CD4-positive, CD25-positive, alpha-beta regulatory T cell (primary cell): ENCODE results near the gene RPP30. TPM values are rescaled to one million over a fixed set of nuclear protein-coding genes. Genes with fewer than 3 reads are reported as not detected.
"Not testable (repeated sequence)": the region's sequence is repeated elsewhere in the genome, so short reads cannot be mapped to it uniquely, and the experiment has no call there.

Source experiments
- ATAC-seq, 2 donors: fragments of 150-1000 bp; cut with Tn5 transposase; one replicate each; pipeline ENCODE4 v1.10.0; 2021; ENCODE audit warnings: low read depth in 2 of 2, moderate number of reproducible peaks in 2 of 2, moderate library complexity in 1 of 2
- DNase-seq, 3 donors: peaks; one replicate each; pipeline versions ENCODE4 v3.0.0 to v3.0.0-alpha.2; 2012 to 2022; ENCODE audit warnings: mixed read lengths in 1 of 3
- H3K27ac ChIP-seq: one replicate; pipeline ENCODE4 v1.7.0; 2013; ENCODE audit warnings: mild to moderate bottlenecking, low read length; ENCODE audit not compliant: insufficient read depth, poor library complexity, severe bottlenecking
- H3K27me3 ChIP-seq: one replicate; pipeline ENCODE4 v1.7.0; 2013; ENCODE audit warnings: low read length; ENCODE audit not compliant: control insufficient read depth, insufficient read depth
- H3K36me3 ChIP-seq: one replicate; pipeline ENCODE4 v1.7.0; 2013; ENCODE audit warnings: mild to moderate bottlenecking, low read length, moderate library complexity; ENCODE audit not compliant: control insufficient read depth, insufficient read depth
- H3K4me1 ChIP-seq: 2 replicates; pipeline ENCODE4 v1.7.0; 2013; ENCODE audit warnings: mild to moderate bottlenecking, low read length; ENCODE audit not compliant: insufficient read depth, control insufficient read depth, poor library complexity, severe bottlenecking
- H3K4me3 ChIP-seq: one replicate; pipeline ENCODE4 v1.7.0; 2013; ENCODE audit warnings: low read depth, mild to moderate bottlenecking, low read length, moderate library complexity
- H3K9me3 ChIP-seq, 2 experiments: 1 replicate in 1 of 2; 2 replicates in 1 of 2; pipeline ENCODE4 v1.7.0; 2013; ENCODE audit warnings: low read length in 2 of 2, mild to moderate bottlenecking in 1 of 2, moderate library complexity in 1 of 2; ENCODE audit not compliant: control insufficient read depth in 2 of 2
- H3K27ac Mint-ChIP-seq, 3 donors: one replicate each; pipeline ENCODE4 v1.8.0; 2020 to 2022; ENCODE audit warnings: mild to moderate bottlenecking in 3 of 3, mixed read lengths in 3 of 3, moderate library complexity in 2 of 3
- H3K27me3 Mint-ChIP-seq: one replicate; pipeline ENCODE4 v1.8.0; 2022; ENCODE audit warnings: mild to moderate bottlenecking, mixed read lengths
- H3K36me3 Mint-ChIP-seq: one replicate; pipeline ENCODE4 v1.8.0; 2020; ENCODE audit warnings: mixed read lengths
- H3K4me1 Mint-ChIP-seq, 4 donors: one replicate each; pipeline ENCODE4 v1.8.0; 2020 to 2022; ENCODE audit warnings: mixed read lengths in 4 of 4, mild to moderate bottlenecking in 1 of 4
- H3K4me3 Mint-ChIP-seq, 4 donors: one replicate each; pipeline ENCODE4 v1.8.0; 2020 to 2022; ENCODE audit warnings: mild to moderate bottlenecking in 4 of 4, mixed read lengths in 4 of 4, moderate library complexity in 3 of 4
- H3K9me3 Mint-ChIP-seq, 7 donors: one replicate each; pipeline ENCODE4 v1.8.0; 2020 to 2022; ENCODE audit warnings: mixed read lengths in 7 of 7, mild to moderate bottlenecking in 3 of 7, moderate library complexity in 2 of 7
- polyA plus RNA-seq, 4 donors: library from polyadenylated mRNA; unstranded; fragments of 300-500 nt; fragmentation: Illumina TruSeq; gene quantifications; one replicate each; pipeline ENCODE4 v1.2.3, GENCODE V29; 2021
- total RNA-seq: library from RNA; stranded (reverse); gene quantifications from one replicate; pipeline ENCODE4 v1.2.3, GENCODE V29; 2022

Gene RPP30
- total and polyA plus RNA-seq, 5 donors from 2014 or later, result 27.3 to 54.7 (median 53.5) TPM

DNA sequence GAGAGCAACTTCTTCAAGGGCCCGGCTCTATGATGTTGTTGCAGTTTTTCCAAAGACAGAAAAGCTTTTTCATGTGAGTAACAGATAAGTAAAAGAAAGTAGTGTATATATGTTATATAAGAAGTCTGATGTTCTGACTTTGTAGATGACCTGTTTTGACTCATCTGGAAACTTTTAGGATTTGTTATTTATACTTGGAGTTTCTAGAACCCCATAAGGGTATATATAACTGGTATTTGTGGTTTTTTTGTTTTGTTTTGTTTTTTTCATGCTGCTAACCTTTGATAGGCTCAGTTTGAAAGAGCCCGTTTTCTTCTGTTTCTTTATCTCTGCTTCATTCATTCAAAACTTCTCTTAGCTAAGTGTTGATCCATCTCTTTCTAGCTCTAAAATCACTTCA, 7.3 kb downstream of the RPP30 start:
- Mint-ChIP-seq H3K27ac (no peak overlapping the region), H3K36me3 (peaks cover 29% of the 10 kb centered on the region), H3K27me3 (no peaks in the 10 kb centered on the region), H3K4me1 (peaks cover 7 to 23% (median 13%) of the 10 kb centered on the region in 4 donors), H3K9me3 (no peaks in the 10 kb centered on the region), H3K4me3 (peak overlapping the region in 1 of 4 donors; percentile 26)
- no peak for DNase-seq
- no peak for ATAC-seq
- Histone ChIP-seq H3K4me1 (no peaks in the 10 kb centered on the region), H3K27me3 (no peaks in the 10 kb centered on the region), H3K36me3 (peaks cover 50% of the 10 kb centered on the region), H3K27ac (no peak overlapping the region), H3K4me3 (no peak overlapping the region), H3K9me3 (no peaks in the 10 kb centered on the region)

DNA sequence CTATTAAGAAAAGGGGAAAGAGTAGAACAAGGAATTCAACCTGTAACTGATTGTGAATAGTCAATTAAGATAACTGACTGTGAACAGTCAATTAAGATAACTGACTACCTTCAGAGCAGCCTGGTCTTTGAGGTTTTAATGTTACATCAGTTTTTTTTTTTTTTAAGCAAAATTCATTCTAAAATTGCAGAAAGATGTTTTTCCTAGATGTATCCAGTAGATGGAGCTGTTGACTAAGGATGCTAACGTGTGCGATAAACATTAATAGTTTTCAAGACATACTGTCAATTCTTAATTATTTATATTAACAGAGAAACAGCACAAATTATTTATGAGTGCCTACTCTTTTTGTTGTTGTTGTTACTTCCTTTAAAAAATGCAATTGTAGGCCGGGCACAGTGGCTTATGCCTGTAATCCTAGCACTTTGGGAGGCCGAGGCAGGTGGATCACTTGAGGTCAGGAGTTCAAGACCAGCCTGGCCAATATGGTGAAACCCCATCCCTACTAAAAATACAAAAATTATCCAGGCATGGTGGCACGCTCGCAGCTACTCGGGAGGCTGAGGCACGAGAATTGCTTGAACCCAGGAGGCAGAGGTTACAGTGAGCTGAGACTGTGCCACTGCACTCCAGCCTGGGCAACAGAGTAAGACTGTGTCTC, 8.4 kb downstream of the RPP30 start:
- not testable (repeated sequence) for H3K4me3 ChIP-seq, H3K4me3 Mint-ChIP-seq, H3K27me3 Mint-ChIP-seq, H3K4me1 ChIP-seq, H3K9me3 ChIP-seq, H3K27me3 ChIP-seq, H3K27ac ChIP-seq, H3K27ac Mint-ChIP-seq, H3K9me3 Mint-ChIP-seq
- DNase-seq, result peak in 2 of 3 donors; percentile 53 to 68
- peak; percentile 45 to 56 for ATAC-seq
- Mint-ChIP-seq H3K36me3 (peaks cover 29% of the 10 kb centered on the region), H3K4me1 (peaks cover 4 to 27% (median 13%) of the 10 kb centered on the region in 4 donors)
- H3K36me3 ChIP-seq, result peaks cover 58% of the 10 kb centered on the region

DNA sequence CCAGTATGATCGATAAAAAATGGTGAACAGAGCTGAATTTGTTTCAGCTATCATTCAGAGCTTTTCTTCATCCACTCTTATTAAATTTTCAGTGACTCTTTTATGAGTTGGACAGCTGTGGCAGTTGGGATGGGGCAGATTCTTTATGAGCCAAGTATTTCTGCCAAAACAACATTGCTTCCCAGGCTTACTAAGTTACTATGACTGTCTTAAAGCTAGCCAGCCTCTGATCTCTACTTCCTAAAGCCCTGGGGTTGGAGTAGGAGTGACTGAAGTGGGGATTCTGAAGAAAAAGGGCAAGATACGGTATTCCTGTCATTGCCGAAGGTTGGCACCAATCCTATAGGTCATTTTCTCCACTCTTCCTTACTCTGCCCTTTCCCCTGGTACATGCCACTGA, 12.7 kb downstream of the RPP30 start:
- no peaks in the 10 kb centered on the region for H3K9me3 ChIP-seq
- H3K4me1 ChIP-seq, result no peaks in the 10 kb centered on the region
- Mint-ChIP-seq H3K4me1 (peaks cover 2 to 37% (median 9%) of the 10 kb centered on the region in 4 donors), H3K9me3 (no peaks in the 10 kb centered on the region), H3K4me3 (no peak overlapping the region), H3K36me3 (peaks cover 40% of the 10 kb centered on the region), H3K27ac (peak overlapping the region in 1 of 3 donors; percentile 15), H3K27me3 (no peaks in the 10 kb centered on the region)
- no peak for ATAC-seq
- DNase-seq, result no peak
- peaks cover 62% of the 10 kb centered on the region for H3K36me3 ChIP-seq
- H3K27ac ChIP-seq, result no peak overlapping the region
- H3K27me3 ChIP-seq, result no peaks in the 10 kb centered on the region
- H3K4me3 ChIP-seq, result no peak overlapping the region

DNA sequence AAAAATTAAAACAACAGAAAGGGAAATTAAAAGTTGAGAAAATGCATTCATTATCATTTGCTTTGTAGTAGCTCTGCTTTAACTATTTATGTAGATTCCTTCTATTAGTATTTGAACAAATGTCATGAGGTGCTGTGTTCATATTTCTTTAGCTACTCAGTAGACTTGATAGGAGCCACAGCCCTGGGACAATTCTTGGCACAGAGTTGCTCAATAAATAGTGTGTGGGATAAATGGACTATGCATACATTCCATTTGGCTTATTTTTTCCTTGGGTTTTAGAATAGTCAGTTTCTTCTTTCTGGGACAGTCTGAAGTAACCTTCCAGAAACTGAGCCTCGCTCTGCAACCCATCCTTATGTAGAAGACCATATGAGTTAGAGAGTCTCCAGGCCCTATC, 13.4 kb downstream of the RPP30 start:
- Histone ChIP-seq H3K4me1 (no peaks in the 10 kb centered on the region), H3K27ac (no peak overlapping the region), H3K27me3 (no peaks in the 10 kb centered on the region), H3K9me3 (no peaks in the 10 kb centered on the region), H3K4me3 (no peak overlapping the region), H3K36me3 (peaks cover 66% of the 10 kb centered on the region)
- peaks cover 4 to 33% (median 6%) of the 10 kb centered on the region in 4 donors for H3K4me1 Mint-ChIP-seq
- DNase-seq (no peak), ATAC-seq (no peak)
- H3K27ac Mint-ChIP-seq, result no peak overlapping the region
- H3K9me3 Mint-ChIP-seq, result no peaks in the 10 kb centered on the region
- H3K36me3 Mint-ChIP-seq, result peaks cover 44% of the 10 kb centered on the region
- no peak overlapping the region for H3K4me3 Mint-ChIP-seq
- no peaks in the 10 kb centered on the region for H3K27me3 Mint-ChIP-seq

DNA sequence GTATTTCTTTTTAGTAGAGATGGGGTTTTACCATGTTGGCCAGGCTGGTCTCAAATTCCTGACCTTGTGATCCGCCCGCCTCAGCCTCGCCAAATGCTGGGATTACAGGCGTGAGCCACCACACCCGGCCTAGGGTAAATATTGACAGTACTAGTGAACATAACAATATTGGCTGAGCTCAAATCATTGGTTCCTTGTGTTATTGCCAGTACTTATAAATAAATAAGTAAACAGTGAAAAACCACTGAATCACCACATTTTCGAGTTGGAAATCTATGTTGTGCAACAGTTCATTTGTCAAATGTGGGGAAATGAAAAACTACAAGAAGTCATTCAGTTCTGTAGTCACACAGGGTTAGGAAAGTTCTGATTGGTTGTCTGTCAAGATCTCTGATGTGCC, 15.8 kb downstream of the RPP30 start:
- H3K27me3 ChIP-seq, result no peaks in the 10 kb centered on the region
- DNase-seq (no peak), ATAC-seq (no peak)
- H3K27ac ChIP-seq, result no peak overlapping the region
- H3K4me1 ChIP-seq, result no peaks in the 10 kb centered on the region
- peaks cover 76% of the 10 kb centered on the region for H3K36me3 ChIP-seq
- no peaks in the 10 kb centered on the region for H3K9me3 ChIP-seq
- H3K27ac Mint-ChIP-seq, result no peak overlapping the region
- H3K4me3 Mint-ChIP-seq, result no peak overlapping the region
- H3K4me1 Mint-ChIP-seq, result peaks cover 15 to 37% (median 16%) of the 10 kb centered on the region in 4 donors
- H3K36me3 Mint-ChIP-seq, result peaks cover 55% of the 10 kb centered on the region
- no peak overlapping the region for H3K4me3 ChIP-seq
- no peaks in the 10 kb centered on the region for H3K27me3 Mint-ChIP-seq
- H3K9me3 Mint-ChIP-seq, result no peaks in the 10 kb centered on the region

DNA sequence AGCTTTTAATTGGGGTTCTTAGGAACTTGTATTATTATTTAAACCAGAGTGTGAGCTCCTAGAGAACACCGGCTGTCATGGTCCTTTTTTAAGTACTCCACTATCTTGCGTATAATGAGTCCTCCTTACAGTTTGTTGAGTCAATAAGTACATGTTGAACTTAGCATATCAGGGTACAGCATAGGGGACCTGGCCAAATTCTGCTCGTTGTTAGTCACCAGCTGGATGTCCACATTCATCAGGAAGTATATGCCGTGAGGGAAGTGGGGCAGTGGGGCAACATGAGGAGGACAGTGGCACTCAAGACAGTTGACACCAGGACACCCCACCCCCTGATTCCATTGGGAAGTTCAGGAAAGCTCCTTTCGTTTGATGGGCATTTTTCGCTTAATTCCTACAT, 16.6 kb downstream of the RPP30 start:
- no peaks in the 10 kb centered on the region for H3K4me1 ChIP-seq
- H3K9me3 ChIP-seq, result no peaks in the 10 kb centered on the region
- ATAC-seq (no peak), DNase-seq (no peak)
- peak overlapping the region in 1 of 4 donors; percentile 17 for H3K4me3 Mint-ChIP-seq
- no peak overlapping the region for H3K27ac Mint-ChIP-seq
- peaks cover 16 to 35% (median 20%) of the 10 kb centered on the region in 4 donors for H3K4me1 Mint-ChIP-seq
- no peaks in the 10 kb centered on the region for H3K27me3 ChIP-seq
- H3K27ac ChIP-seq, result no peak overlapping the region
- H3K36me3 ChIP-seq, result peaks cover 79% of the 10 kb centered on the region
- H3K36me3 Mint-ChIP-seq, result peaks cover 58% of the 10 kb centered on the region
- no peak overlapping the region for H3K4me3 ChIP-seq
- no peaks in the 10 kb centered on the region for H3K9me3 Mint-ChIP-seq
- H3K27me3 Mint-ChIP-seq, result no peaks in the 10 kb centered on the region

DNA sequence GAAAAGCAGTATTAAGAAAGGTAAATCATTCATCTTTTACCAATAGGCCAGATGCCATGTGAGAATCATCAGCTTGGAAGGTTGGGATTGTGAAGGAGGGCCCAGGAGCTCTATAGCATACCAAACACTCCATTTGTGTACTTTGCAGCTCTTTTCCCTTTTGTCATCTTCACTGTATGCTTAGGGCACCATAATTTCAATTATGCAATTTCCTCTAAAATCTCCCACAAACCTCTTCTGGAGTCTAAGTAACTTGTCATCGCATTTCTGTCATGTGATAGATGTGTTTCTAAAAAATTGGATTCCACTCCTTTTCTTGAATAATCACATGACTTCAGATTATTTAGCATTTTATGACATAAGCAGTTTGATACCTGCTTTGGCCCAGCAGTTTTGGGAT, 17.9 kb downstream of the RPP30 start:
- ATAC-seq, result no peak
- no peaks in the 10 kb centered on the region for H3K9me3 Mint-ChIP-seq
- H3K27ac Mint-ChIP-seq, result no peak overlapping the region
- H3K4me1 ChIP-seq, result no peaks in the 10 kb centered on the region
- no peak overlapping the region for H3K27ac ChIP-seq
- H3K9me3 ChIP-seq, result no peaks in the 10 kb centered on the region
- no peak overlapping the region for H3K4me3 ChIP-seq
- peaks cover 14 to 33% (median 24%) of the 10 kb centered on the region in 4 donors for H3K4me1 Mint-ChIP-seq
- peaks cover 84% of the 10 kb centered on the region for H3K36me3 ChIP-seq
- no peaks in the 10 kb centered on the region for H3K27me3 Mint-ChIP-seq
- H3K4me3 Mint-ChIP-seq, result no peak overlapping the region
- H3K36me3 Mint-ChIP-seq, result peaks cover 63% of the 10 kb centered on the region
- DNase-seq, result no peak
- H3K27me3 ChIP-seq, result no peaks in the 10 kb centered on the region

DNA sequence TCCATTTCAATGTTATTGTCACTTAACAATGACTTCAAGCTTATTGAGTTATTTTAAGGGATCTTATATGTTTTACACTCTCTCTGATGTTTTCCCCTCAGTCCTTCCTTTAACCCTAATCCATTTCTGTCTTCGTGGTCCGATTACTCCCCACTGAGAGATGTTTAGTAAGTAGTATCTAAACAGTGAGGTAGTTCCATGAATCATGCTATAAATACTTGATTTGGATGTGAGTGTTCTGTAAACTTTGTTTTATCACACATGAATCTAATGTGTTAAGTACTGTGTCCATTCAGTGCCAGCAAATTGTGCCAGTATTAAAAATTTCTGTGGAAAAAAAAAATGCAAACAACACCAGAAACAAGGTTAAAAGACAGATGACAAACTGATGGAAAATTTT, 18.6 kb downstream of the RPP30 start:
- Histone ChIP-seq H3K27ac (no peak overlapping the region), H3K4me1 (no peaks in the 10 kb centered on the region), H3K36me3 (peaks cover 81% of the 10 kb centered on the region), H3K27me3 (no peaks in the 10 kb centered on the region), H3K4me3 (no peak overlapping the region), H3K9me3 (no peaks in the 10 kb centered on the region)
- no peak for ATAC-seq
- Mint-ChIP-seq H3K27ac (no peak overlapping the region), H3K27me3 (no peaks in the 10 kb centered on the region), H3K9me3 (no peaks in the 10 kb centered on the region), H3K4me3 (no peak overlapping the region), H3K4me1 (peaks cover 14 to 33% (median 23%) of the 10 kb centered on the region in 4 donors), H3K36me3 (peaks cover 65% of the 10 kb centered on the region)
- no peak for DNase-seq
